Endothelial cell (in vitro differentiated cells): ENCODE measurements around the gene CHD2. TPM values are rescaled to one million over a fixed set of nuclear protein-coding genes. Genes with fewer than 3 reads are reported as not detected.

Experiments used
- DNase-seq: peaks from one replicate; pipeline ENCODE4 v3.0.0; 2021; ENCODE audit warnings: low spot score
- H3K27ac Mint-ChIP-seq: one replicate; pipeline ENCODE4 v1.8.0; 2021; ENCODE audit warnings: mixed read lengths, inconsistent platforms; ENCODE audit not compliant: unreplicated experiment
- H3K27me3 Mint-ChIP-seq: one replicate; pipeline ENCODE4 v1.8.0; 2021; ENCODE audit warnings: mild to moderate bottlenecking, moderate library complexity, mixed read lengths, inconsistent platforms; ENCODE audit not compliant: unreplicated experiment
- H3K36me3 Mint-ChIP-seq: one replicate; pipeline ENCODE4 v1.8.0; 2021; ENCODE audit warnings: mild to moderate bottlenecking, low read depth, mixed read lengths, inconsistent platforms; ENCODE audit not compliant: unreplicated experiment
- H3K4me1 Mint-ChIP-seq: one replicate; pipeline ENCODE4 v1.8.0; 2021; ENCODE audit warnings: mild to moderate bottlenecking, mixed read lengths, inconsistent platforms; ENCODE audit not compliant: unreplicated experiment
- H3K4me3 Mint-ChIP-seq: one replicate; pipeline ENCODE4 v1.8.0; 2021; ENCODE audit warnings: mild to moderate bottlenecking, mixed read lengths, inconsistent platforms; ENCODE audit not compliant: unreplicated experiment
- H3K9me3 Mint-ChIP-seq: one replicate; pipeline ENCODE4 v1.8.0; 2021; ENCODE audit warnings: mixed read lengths, inconsistent platforms; ENCODE audit not compliant: unreplicated experiment
- total RNA-seq: library from RNA; stranded (reverse); fragmentation: NEBNext Ultra II Directional; extraction: Animal tissue kit (Norgen Biotek cat#: 25700); gene quantifications from one replicate; pipeline ENCODE4 v1.2.1, GENCODE V29; 2021; ENCODE audit not compliant: unreplicated experiment
- TF ChIP-seq, protein P1 (sequence below): fragments of 200-600 bp; sonication (generic); IDR thresholded peaks from one replicate; pipeline ENCODE4 v1.5.0; 2021; ENCODE audit warnings: antibody characterized with exemption; ENCODE audit not compliant: unreplicated experiment

The CHD2 gene
- total RNA-seq, 1 donor from 2014 or later: 96.3 TPM

DNA sequence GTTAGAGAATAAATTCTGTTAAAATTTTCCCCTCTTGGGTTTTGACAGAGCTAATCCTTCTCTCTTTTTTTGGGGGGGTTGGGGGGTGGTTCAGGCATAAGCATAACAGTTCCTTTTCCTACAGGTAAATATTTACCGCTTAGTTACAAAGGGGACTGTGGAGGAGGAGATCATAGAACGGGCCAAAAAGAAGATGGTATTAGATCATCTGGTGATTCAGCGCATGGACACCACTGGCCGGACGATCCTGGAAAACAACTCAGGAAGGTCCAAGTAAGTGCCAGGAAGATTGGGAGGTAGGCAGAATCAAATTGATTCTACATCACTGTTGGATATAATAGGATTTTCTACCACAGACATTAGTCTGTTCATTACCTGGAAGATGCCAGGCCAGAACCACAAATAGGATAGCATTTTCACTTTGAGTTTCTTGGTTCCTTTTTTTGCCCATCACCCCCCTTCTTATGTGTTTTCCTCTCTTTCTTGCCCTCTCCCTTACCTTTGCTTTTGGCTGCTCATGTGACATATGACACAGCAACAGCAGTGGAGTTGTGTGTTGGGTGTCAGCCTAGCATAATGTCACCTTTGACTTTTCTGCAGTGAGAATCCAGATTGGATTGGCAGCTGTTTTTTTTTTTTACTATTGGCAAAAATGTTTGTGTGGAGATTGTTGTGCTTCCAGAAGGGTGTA is 79.0 kb downstream of the CHD2 start:
- Mint-ChIP-seq H3K27ac (no peak overlapping the region), H3K36me3 (peaks cover 33% of the 10 kb centered on the region), H3K9me3 (no peaks in the 10 kb centered on the region), H3K4me3 (peak overlapping the region; percentile 56), H3K4me1 (no peaks in the 10 kb centered on the region), H3K27me3 (peaks cover 2% of the 10 kb centered on the region)
- DNase-seq: no peak
- TF ChIP-seq, protein P1, sequence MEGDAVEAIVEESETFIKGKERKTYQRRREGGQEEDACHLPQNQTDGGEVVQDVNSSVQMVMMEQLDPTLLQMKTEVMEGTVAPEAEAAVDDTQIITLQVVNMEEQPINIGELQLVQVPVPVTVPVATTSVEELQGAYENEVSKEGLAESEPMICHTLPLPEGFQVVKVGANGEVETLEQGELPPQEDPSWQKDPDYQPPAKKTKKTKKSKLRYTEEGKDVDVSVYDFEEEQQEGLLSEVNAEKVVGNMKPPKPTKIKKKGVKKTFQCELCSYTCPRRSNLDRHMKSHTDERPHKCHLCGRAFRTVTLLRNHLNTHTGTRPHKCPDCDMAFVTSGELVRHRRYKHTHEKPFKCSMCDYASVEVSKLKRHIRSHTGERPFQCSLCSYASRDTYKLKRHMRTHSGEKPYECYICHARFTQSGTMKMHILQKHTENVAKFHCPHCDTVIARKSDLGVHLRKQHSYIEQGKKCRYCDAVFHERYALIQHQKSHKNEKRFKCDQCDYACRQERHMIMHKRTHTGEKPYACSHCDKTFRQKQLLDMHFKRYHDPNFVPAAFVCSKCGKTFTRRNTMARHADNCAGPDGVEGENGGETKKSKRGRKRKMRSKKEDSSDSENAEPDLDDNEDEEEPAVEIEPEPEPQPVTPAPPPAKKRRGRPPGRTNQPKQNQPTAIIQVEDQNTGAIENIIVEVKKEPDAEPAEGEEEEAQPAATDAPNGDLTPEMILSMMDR: no peak

DNA sequence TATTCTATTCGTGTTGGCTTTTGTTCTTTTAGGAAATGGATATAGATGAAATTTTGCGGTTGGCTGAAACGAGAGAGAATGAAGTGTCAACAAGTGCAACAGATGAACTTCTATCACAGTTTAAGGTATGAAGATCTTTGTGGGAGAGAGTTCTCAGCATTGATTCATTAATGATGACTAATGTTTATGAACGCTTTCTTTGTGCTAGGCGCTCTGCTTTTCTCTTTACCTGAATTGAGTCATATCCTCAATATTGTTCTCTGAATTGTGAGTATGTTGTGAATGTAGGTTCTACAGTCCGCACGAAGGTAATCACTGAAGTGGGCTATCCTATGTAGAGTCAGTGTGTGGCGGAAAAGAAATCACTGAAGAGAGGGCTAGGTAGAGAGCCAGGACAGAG is 81.2 kb downstream of the CHD2 start:
- H3K4me3 Mint-ChIP-seq: no peak overlapping the region
- TF ChIP-seq, protein P1: no peak
- H3K27ac Mint-ChIP-seq: no peak overlapping the region
- H3K4me1 Mint-ChIP-seq: no peaks in the 10 kb centered on the region
- H3K9me3 Mint-ChIP-seq: no peaks in the 10 kb centered on the region
- peaks cover 2% of the 10 kb centered on the region for H3K27me3 Mint-ChIP-seq
- peaks cover 29% of the 10 kb centered on the region for H3K36me3 Mint-ChIP-seq
- no peak for DNase-seq

DNA sequence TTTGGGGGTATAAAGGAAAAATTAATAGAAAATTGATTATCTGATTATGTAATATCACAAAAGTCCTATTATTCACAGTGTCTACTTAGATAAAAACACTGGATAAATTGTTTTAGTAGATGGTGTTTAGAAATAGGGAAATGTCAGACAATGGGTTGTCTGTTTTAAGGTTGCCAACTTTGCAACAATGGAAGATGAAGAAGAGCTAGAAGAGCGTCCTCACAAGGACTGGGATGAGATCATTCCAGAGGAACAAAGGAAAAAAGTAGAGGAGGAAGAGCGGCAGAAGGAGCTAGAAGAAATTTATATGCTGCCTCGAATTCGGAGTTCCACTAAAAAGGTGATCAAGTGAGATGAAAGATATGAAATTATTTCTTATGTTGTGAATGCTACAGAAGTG is 84.0 kb downstream of the CHD2 start:
- Mint-ChIP-seq H3K27me3 (peaks cover 2% of the 10 kb centered on the region), H3K9me3 (no peaks in the 10 kb centered on the region), H3K4me1 (no peaks in the 10 kb centered on the region), H3K27ac (no peak overlapping the region), H3K36me3 (peaks cover 22% of the 10 kb centered on the region), H3K4me3 (peak overlapping the region; percentile 43)
- no peak for DNase-seq
- TF ChIP-seq, protein P1: no peak

DNA sequence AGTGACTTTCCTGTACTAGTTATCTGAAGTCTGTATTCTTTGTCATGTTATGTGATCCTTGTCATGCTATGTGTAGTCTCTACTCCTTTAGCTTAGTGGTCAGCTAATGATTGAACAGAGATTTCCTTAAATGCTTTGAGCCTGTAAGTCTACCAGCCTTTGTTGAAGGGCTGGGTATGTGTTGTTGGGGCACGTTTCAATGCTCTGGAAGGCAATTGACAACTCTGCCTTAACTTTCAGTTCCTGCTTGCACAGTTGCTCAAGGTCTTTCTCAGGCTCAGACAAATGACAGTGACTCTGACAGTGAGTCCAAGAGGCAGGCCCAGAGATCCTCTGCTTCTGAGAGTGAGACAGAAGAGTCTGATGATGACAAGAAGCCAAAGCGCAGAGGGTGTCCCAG is 89.3 kb downstream of the CHD2 start:
- Mint-ChIP-seq H3K4me3 (no peak overlapping the region), H3K27ac (no peak overlapping the region), H3K4me1 (no peaks in the 10 kb centered on the region), H3K9me3 (no peaks in the 10 kb centered on the region), H3K36me3 (peaks cover 45% of the 10 kb centered on the region), H3K27me3 (peaks cover 2% of the 10 kb centered on the region)
- no peak for DNase-seq
- TF ChIP-seq, protein P1: no peak

DNA sequence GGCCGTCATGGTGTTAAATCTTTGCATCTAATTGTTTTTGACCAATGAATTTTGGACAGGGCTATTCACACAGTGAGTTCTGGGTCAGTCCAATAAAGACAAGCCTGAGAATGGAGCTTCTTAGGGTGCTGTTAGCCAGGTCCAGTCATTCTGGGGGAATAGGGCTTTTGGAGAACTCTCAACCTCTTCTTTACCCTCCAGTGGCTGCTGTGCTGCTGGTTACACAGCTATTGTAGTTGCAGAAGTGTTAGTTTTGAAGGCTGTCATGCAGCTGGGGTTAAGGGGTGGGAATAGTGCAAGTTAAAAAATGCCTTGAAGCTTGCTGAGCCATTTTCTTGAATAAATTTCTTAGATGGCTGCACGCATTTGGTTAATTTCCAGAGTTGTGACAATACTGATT is 89.9 kb downstream of the CHD2 start:
- DNase-seq: no peak
- H3K4me3 Mint-ChIP-seq: no peak overlapping the region
- no peak overlapping the region for H3K27ac Mint-ChIP-seq
- no peaks in the 10 kb centered on the region for H3K9me3 Mint-ChIP-seq
- H3K27me3 Mint-ChIP-seq: peaks cover 2% of the 10 kb centered on the region
- TF ChIP-seq, protein P1: no peak
- H3K4me1 Mint-ChIP-seq: peaks cover 2% of the 10 kb centered on the region
- H3K36me3 Mint-ChIP-seq: peaks cover 45% of the 10 kb centered on the region
